GM21619 (cell line): ENCODE data around the gene MOCOS.
"Not testable (repeated sequence)": the region's sequence is repeated elsewhere in the genome, so short reads cannot be mapped to it uniquely, and the experiment has no call there.

ENCODE experiments used
- ATAC-seq: cut with Tn5 transposase; IDR thresholded peaks from one replicate; pipeline ENCODE4 v1.9.1; 2021; ENCODE audit not compliant: unreplicated experiment

MOCOS gene

GRCh38 chr18:36197511-36198166, 10.3 kb downstream of the MOCOS start:
- ATAC-seq, result no peak

DNA sequence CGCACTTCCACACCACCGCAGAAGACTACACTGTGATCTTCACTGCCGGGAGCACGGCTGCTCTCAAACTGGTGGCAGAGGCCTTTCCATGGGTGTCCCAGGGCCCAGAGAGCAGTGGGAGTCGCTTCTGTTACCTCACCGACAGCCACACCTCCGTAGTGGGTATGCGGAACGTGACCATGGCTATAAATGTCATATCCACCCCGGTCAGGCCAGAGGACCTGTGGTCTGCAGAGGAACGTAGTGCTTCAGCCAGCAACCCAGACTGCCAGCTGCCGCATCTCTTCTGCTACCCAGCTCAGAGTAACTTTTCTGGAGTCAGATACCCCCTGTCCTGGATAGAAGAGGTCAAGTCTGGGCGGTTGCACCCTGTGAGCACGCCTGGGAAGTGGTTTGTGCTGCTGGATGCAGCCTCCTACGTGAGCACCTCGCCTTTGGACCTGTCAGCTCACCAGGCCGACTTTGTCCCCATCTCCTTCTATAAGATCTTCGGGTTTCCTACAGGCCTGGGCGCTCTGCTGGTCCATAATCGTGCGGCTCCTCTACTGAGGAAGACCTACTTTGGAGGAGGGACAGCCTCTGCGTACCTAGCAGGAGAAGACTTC, 12.5 kb downstream of the MOCOS start:
- ATAC-seq, result no peak

- ATAC-seq, result no peak
Measured at GRCh38 chr18:36200354-36200771, 13.1 kb downstream of the MOCOS start.

DNA sequence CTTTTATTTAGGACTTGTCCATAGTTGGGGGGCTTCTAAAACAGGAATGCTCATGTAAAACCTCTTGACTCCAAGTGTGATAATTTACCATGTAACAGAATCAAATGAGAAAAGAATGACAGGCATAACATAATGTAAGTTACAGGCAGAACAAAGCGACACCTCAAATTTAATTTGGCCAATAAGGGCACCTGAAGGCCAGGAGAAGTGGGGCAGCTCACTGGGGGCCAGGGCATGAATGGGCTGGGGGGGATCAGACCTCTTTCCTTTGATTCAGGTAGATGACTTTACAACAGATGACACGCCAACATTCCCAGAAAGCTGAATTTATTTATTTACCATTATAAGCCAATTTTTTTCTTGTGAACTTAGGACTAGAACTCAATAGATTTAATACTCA, 14.5 kb downstream of the MOCOS start:
- no peak for ATAC-seq

DNA sequence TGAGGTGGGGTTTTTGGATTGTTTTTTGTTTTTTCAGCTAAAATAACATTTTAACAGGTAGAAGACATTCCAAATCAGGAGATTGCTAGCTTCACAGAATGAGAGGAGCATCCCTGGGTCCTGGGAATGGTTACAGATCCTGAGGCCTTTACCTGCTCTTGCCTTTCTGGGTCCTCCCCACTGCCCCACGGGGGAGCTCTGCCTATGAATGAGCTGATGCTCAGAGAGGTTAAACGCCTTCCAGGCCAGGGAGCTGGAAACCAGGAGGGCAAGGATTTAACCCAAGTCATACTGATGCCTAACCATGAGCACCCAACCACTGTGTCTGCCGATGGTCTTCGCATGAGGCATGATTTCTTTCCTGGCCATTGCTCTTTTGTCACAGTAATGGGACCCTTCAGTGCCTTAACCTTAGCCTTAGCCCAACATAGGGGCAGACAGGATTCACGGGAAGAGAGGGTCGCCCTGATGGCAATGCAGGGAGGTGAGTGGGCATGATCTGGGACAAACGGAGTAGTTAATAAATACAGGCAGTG, 16.1 kb downstream of the MOCOS start:
- ATAC-seq, result no peak

GRCh38 chr18:36205166-36205565, 17.9 kb downstream of the MOCOS start:
- no peak for ATAC-seq

- ATAC-seq, result no peak
Measured at GRCh38 chr18:36207303-36207702, 20.0 kb downstream of the MOCOS start.

DNA sequence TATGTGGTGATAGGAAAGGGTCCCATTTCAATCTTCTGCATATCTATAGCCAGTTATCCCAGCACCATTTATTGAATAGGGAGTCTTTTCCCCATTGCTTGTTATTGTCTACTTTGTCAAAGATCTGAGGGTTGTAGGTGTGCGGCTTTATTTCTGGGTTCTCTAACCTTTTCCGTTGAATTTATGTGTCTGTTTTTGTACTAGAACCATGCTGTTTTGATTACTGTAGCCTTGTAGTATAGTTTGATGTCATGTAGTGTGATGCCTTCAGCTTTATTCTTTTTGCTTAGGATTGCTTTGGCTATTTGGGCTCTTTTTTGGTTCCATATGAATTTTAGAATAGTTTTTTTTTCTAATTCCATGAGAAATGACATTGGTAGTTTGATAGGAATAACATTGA, 20.7 kb downstream of the MOCOS start:
- ATAC-seq, result not testable (repeated sequence)

DNA sequence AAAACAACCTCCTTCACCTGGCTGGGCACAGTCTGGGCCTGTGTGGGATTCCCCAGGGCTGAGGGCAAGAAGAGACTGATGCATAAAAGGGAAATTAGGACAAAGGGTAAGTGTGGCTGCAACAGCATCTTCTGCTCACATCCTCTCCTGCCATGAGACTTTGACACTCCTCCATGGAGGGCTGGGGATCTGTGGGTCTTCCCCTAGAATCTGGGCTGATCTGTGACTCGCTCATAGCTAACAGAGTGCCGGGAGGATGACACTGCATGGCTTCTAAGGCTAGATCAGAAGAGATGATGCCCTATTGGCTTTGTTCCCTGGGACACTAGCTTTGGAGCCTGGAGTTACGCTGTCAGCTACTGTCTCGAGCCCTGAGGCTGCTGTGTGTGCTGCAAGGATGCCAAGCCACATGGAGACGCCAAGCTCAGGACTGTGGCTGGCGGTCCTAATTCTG, 24.3 kb downstream of the MOCOS start:
- ATAC-seq, result no peak

GRCh38 chr18:36212301-36213171, 25.2 kb downstream of the MOCOS start:
- ATAC-seq, result no peak

- ATAC-seq, result no peak
Measured at GRCh38 chr18:36214811-36215210, 27.5 kb downstream of the MOCOS start.

GRCh38 chr18:36215577-36215976, 28.3 kb downstream of the MOCOS start:
- ATAC-seq, result no peak

DNA sequence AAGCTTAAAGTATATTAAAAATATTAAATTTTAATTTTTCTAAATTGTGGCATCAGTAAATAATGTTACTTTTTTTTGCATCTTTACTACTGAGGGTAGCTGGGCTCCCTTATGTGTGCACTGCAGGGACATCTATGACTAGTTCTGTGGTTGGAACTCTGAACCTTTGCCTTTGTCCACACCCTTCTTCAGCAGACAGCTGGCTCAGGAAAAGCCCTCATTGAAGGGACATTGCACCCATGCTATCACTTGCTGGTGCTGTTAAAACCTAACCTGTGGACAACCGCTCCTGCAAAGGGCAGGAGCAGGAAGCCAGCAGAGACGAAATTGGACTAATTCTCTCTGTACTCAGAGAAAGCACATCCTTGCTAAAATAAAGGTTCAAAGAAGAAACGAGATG, 30.1 kb downstream of the MOCOS start:
- ATAC-seq, result no peak

DNA sequence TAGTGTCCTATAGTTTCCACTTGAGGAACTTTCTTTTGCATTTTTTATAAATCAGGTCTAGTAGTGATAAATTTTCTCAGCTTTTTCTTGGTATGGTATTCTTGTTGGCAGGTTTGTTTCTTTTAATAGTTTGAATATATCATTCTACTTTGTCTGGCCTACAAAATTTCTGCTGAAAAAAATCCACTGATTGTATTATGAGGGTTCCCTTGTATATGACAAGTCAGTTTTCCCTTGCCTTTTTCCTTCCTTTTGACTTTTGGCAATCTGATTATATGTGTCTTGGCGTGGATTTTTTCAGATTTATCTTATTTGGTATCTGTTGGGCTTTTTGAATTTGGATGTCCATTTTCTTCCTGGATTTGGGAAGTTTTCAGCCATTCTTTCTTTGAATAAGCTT, 41.9 kb downstream of the MOCOS start:
- no peak for ATAC-seq

DNA sequence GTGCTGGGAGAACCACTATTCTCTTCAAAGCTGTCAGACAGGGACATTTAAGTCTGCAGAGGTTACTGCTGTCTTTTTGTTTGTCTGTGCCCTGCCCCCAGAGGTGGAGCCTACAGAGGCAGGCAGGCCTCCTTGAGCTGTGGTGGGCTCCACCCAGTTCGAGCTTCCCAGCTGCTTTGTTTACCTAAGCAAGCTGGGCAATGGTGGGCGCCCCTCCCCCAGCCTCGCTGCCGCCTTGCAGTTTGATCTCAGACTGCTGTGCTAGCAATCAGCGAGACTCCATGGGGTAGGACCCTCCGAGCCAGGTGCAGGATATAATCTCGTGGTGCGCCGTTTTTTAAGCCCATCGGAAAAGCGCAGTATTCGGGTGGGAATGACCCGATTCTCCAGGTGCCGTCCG, 53.2 kb downstream of the MOCOS start:
- ATAC-seq, result not testable (repeated sequence)

DNA sequence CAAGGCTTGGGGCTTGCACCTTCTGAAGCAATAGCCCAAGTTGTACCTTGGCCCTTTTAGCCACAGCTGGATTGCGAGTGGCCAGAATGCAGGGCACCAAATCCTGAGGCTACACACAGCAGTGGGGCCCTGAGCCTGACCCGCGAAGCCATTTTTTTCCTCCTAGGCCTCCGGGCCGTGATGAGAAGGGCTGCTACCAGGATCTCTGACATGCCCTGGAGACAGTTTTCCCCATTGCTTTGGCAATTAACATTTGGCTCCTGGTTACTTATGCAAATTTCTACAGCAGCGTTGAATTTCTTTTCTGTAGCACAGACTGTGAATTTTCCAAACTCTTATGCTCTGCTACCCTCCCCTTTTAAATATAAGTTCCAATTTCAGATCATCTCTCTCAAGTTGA, 54.5 kb downstream of the MOCOS start:
- ATAC-seq, result no peak

DNA sequence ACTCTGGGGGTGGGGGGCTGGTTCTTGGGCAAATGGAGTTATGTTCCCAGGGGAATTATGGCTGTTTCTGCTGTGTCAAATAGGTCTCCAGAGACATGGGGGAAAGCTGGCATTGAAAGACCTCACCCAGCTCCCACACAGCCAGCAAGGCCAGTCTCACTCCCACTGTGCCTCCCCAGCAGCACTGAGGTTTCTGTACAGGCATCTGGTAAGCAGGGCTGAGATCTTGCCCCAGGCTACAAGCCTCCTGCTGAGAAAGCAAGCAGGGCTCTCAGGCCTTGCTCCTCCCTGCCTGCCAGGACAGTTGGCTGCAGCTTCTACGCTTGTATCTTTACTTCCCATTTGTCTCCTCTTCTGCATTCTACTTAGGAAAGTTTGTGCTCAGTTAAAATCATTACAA, 59.7 kb downstream of the MOCOS start:
- ATAC-seq, result no peak

- ATAC-seq, result no peak
Measured at GRCh38 chr18:36249392-36249791, 62.1 kb downstream of the MOCOS start.

GRCh38 chr18:36250827-36251226, 63.5 kb downstream of the MOCOS start:
- no peak for ATAC-seq

DNA sequence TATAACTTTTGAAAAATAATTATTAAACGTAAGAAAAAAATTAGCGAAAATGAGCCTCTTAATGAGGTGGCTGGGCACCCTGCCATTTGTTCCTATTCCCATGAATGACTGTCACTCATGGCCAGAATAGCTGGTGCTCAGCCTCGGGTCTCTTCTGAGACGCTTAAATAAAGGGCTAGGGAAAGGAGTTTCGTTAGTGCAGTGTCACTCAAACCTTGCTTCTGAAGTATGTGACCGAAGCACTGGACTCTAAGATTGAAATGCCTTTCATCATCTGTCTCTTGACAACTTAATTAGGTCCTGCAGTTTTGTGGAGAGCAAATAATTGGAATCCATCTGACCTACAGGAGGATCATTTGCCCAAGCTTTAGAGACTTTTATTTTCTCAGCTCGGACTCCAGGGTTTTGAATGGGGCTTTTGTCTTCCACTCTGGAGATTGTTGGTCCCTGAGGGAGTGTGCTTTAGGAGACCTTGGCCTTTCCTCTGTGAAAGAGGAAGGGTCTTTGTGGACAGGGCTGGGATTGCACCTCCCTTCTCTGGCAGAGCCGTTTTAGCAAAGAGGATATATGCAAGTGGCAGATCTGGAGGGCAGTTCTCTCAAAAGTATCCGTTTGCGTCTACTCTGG, 67.9 kb downstream of the MOCOS start:
- no peak for ATAC-seq

DNA sequence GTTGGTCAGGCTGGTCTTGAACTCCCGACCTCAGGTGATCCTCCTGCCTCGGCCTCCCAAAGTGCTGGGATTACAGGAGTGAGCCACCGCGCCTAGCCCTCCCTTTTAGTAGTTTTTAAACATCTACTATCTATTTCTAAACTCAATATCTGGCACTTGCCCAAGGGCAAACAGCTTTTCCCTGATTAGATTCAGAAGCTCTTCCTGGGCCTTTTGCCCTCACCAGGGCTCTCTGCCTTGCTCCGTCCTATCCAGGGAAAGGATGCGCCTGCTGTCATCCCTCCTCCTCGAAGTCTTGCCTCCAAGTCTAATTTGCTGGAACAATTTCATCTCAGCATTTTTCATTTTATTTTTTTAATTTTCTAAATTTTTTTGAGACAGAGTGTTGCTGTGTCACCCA, 68.8 kb downstream of the MOCOS start:
- ATAC-seq, result no peak
